Mucosa of descending colon (tissue), 3 donors: Measurements from ENCODE around the gene BCL2. TPM values are rescaled to one million over a fixed set of nuclear protein-coding genes. Genes with fewer than 3 reads are reported as not detected.

Experiments
- ATAC-seq: fragments of 200-7000 bp; cut with Tn5 transposase; one replicate; pipeline ENCODE4 v1.9.1; 2020; ENCODE audit warnings: mild to moderate bottlenecking, moderate library complexity
- DNase-seq, 3 donors: peaks; one replicate each; pipeline ENCODE4 v3.0.0-alpha.2; 2020
- H3K36me3 ChIP-seq: fragments of 200-600 bp; one replicate; pipeline ENCODE4 v1.8.0; 2021; ENCODE audit warnings: low read depth, mild to moderate bottlenecking
- H3K4me1 ChIP-seq: fragments of 200-600 bp; one replicate; pipeline ENCODE4 v1.8.0; 2021; ENCODE audit warnings: low read depth, mild to moderate bottlenecking
- H3K4me3 ChIP-seq: fragments of 200-600 bp; one replicate; pipeline ENCODE4 v1.8.0; 2021; ENCODE audit warnings: mild to moderate bottlenecking
- H3K9me3 ChIP-seq: fragments of 200-600 bp; one replicate; pipeline ENCODE4 v1.8.0; 2021; ENCODE audit warnings: mild to moderate bottlenecking
- CTCF ChIP-seq: fragments of 200-600 bp; IDR thresholded peaks from one replicate; pipeline ENCODE4 v1.8.0; 2022; ENCODE audit warnings: antibody characterized with exemption, mild to moderate bottlenecking
- intact Hi-C, 2 donors: fragments of 100-400 bp; cut with DNase I in 1 of 2; cut with micrococcal nuclease in 1 of 2; formaldehyde crosslinking; loops; one replicate each; pipeline versions ENCODE4 v1.11.0 to v1.11.1; 2022; cut with DNase I, micrococcal nuclease
- total RNA-seq, 3 donors: library from RNA; stranded (reverse); fragmentation: NEBNext Ultra II Directional in 2 of 3; extraction: Animal tissue kit (Norgen Biotek cat#: 25700) in 2 of 3; gene quantifications; one replicate each; pipeline versions ENCODE4 v1.2.1 to v1.2.4, GENCODE V29; 2021 to 2023
- donor health status: DM: no; HTN: no; CAD: no; lungs with moderate emphysema.
- donor health status: DM: no; HTN: no; CAD: no.
- donor health status: DM: no; HTN: yes; CAD: no.

BCL2 gene
- total RNA-seq, 3 donors from 2014 or later, result 17.7 to 25.7 (median 20.5) TPM

- intact Hi-C loops, result no loop called here
- Histone ChIP-seq H3K4me3 (no peak overlapping the region), H3K36me3 (no peaks in the 10 kb centered on the region), H3K9me3 (no peaks in the 10 kb centered on the region), H3K4me1 (peaks cover 11% of the 10 kb centered on the region)
- no peak for TF ChIP-seq CTCF
- ATAC-seq (no peak), DNase-seq (no peak)
These were observed 105.5 kb downstream of the BCL2 start for GRCh38 chr18:63213936-63214671.

GRCh38 chr18:63213331-63213900 lies 106.2 kb downstream of the BCL2 start:
- H3K4me1 ChIP-seq, result peaks cover 11% of the 10 kb centered on the region
- intact Hi-C loops, result no loop called here
- H3K36me3 ChIP-seq, result no peaks in the 10 kb centered on the region
- DNase-seq (no peak), ATAC-seq (peak; percentile 58)
- TF ChIP-seq CTCF, result no peak
- no peaks in the 10 kb centered on the region for H3K9me3 ChIP-seq
- H3K4me3 ChIP-seq, result no peak overlapping the region

GRCh38 chr18:63210521-63210920 lies 109.0 kb downstream of the BCL2 start:
- DNase-seq (no peak), ATAC-seq (no peak)
- TF ChIP-seq CTCF, result no peak
- H3K4me1 ChIP-seq, result peaks cover 16% of the 10 kb centered on the region
- intact Hi-C loops, result no loop called here
- no peak overlapping the region for H3K4me3 ChIP-seq
- no peaks in the 10 kb centered on the region for H3K9me3 ChIP-seq
- H3K36me3 ChIP-seq, result no peaks in the 10 kb centered on the region

GRCh38 chr18:63208676-63209075 lies 110.9 kb downstream of the BCL2 start:
- Histone ChIP-seq H3K9me3 (no peaks in the 10 kb centered on the region), H3K4me3 (no peak overlapping the region), H3K4me1 (peaks cover 16% of the 10 kb centered on the region), H3K36me3 (no peaks in the 10 kb centered on the region)
- ATAC-seq, result no peak
- TF ChIP-seq CTCF, result no peak
- intact Hi-C loops, result no loop called here
- no peak for DNase-seq

GRCh38 chr18:63207835-63208234 lies 111.7 kb downstream of the BCL2 start:
- DNase-seq (no peak), ATAC-seq (no peak)
- H3K4me3 ChIP-seq, result no peak overlapping the region
- H3K9me3 ChIP-seq, result no peaks in the 10 kb centered on the region
- no peaks in the 10 kb centered on the region for H3K36me3 ChIP-seq
- TF ChIP-seq CTCF, result no peak
- peaks cover 16% of the 10 kb centered on the region for H3K4me1 ChIP-seq
- intact Hi-C loops, result no loop called here
